HG02852 (cell line): ENCODE data around the gene AKR1B15.
"Not testable (repeated sequence)": the region's sequence is repeated elsewhere in the genome, so short reads cannot be mapped to it uniquely, and the experiment has no call there.

Experiments used
- ATAC-seq: cut with Tn5 transposase; IDR thresholded peaks from one replicate; pipeline ENCODE4 v1.9.1; 2021; ENCODE audit warnings: mild to moderate bottlenecking, moderate library complexity; ENCODE audit not compliant: unreplicated experiment

Gene AKR1B15

GRCh38 chr7:134532180-134532953, 16.5 kb upstream of the AKR1B15 start:
- ATAC-seq, result no peak

GRCh38 chr7:134532954-134533218, 16.0 kb upstream of the AKR1B15 start:
- no peak for ATAC-seq

- ATAC-seq, result no peak
Measured at GRCh38 chr7:134533288-134533771, 15.6 kb upstream of the AKR1B15 start.

GRCh38 chr7:134534633-134535032, 14.3 kb upstream of the AKR1B15 start:
- no peak for ATAC-seq

GRCh38 chr7:134535272-134535918, 13.5 kb upstream of the AKR1B15 start:
- ATAC-seq, result no peak

GRCh38 chr7:134535919-134536299, 13.0 kb upstream of the AKR1B15 start:
- ATAC-seq, result no peak

GRCh38 chr7:134536558-134536957, 12.4 kb upstream of the AKR1B15 start:
- not testable (repeated sequence) for ATAC-seq

GRCh38 chr7:134537273-134537781, 11.6 kb upstream of the AKR1B15 start:
- ATAC-seq, result not testable (repeated sequence)

- ATAC-seq, result no peak
Measured at GRCh38 chr7:134539380-134540004, 9.4 kb upstream of the AKR1B15 start.

- ATAC-seq, result not testable (repeated sequence)
Measured at GRCh38 chr7:134541501-134542194, 7.3 kb upstream of the AKR1B15 start.

- ATAC-seq, result no peak
Measured at GRCh38 chr7:134542195-134542771, 6.6 kb upstream of the AKR1B15 start.

GRCh38 chr7:134545380-134545779, 3.5 kb upstream of the AKR1B15 start:
- ATAC-seq, result no peak

GRCh38 chr7:134545918-134546317, 3.0 kb upstream of the AKR1B15 start:
- no peak for ATAC-seq

- ATAC-seq, result no peak
Measured at GRCh38 chr7:134546955-134547354, 2.0 kb upstream of the AKR1B15 start.

- peak; percentile 73 for ATAC-seq
Measured at GRCh38 chr7:134547397-134548054, 1.4 kb upstream of the AKR1B15 start.

GRCh38 chr7:134549366-134549765, 456 bp downstream of the AKR1B15 start:
- ATAC-seq, result no peak

- ATAC-seq, result no peak
Measured at GRCh38 chr7:134552105-134552504, 3.2 kb downstream of the AKR1B15 start.

GRCh38 chr7:134553976-134554375, 5.1 kb downstream of the AKR1B15 start:
- no peak for ATAC-seq

GRCh38 chr7:134554417-134554966, 5.6 kb downstream of the AKR1B15 start:
- no peak for ATAC-seq

- ATAC-seq, result no peak
Measured at GRCh38 chr7:134557391-134557790, 8.5 kb downstream of the AKR1B15 start.
